Hippocampal formation (tissue), 2 donors: Measurements from ENCODE around the gene SMARCA4.

Experiments used
- DNase-seq, 2 donors: peaks; one replicate each; lab custom pipeline; 2025; lab: John Stamatoyannopoulos, UW

SMARCA4 gene

GRCh38 chr19:11010041-11010440, 49.2 kb downstream of the SMARCA4 start:
- no peak for DNase-seq

GRCh38 chr19:11012507-11012906, 51.7 kb downstream of the SMARCA4 start:
- no peak for DNase-seq

GRCh38 chr19:11013771-11014170, 52.9 kb downstream of the SMARCA4 start:
- DNase-seq = no peak

- no peak for DNase-seq
Observed at GRCh38 chr19:11014403-11014911, 53.6 kb downstream of the SMARCA4 start.

- DNase-seq = no peak
Observed at GRCh38 chr19:11016631-11017030, 55.8 kb downstream of the SMARCA4 start.

GRCh38 chr19:11017275-11018035, 56.6 kb downstream of the SMARCA4 start:
- no peak for DNase-seq

- DNase-seq = no peak
Observed at GRCh38 chr19:11018179-11018578, 57.3 kb downstream of the SMARCA4 start.

GRCh38 chr19:11018763-11019162, 57.9 kb downstream of the SMARCA4 start:
- no peak for DNase-seq

GRCh38 chr19:11019262-11019661, 58.4 kb downstream of the SMARCA4 start:
- DNase-seq = no peak

- DNase-seq = no peak
Observed at GRCh38 chr19:11019824-11020223, 59.0 kb downstream of the SMARCA4 start.

- no peak for DNase-seq
Observed at GRCh38 chr19:11020423-11020822, 59.6 kb downstream of the SMARCA4 start.

GRCh38 chr19:11020982-11021759, 60.3 kb downstream of the SMARCA4 start:
- no peak for DNase-seq

GRCh38 chr19:11021760-11022144, 60.9 kb downstream of the SMARCA4 start:
- no peak for DNase-seq

- no peak for DNase-seq
Observed at GRCh38 chr19:11023016-11023415, 62.2 kb downstream of the SMARCA4 start.

- DNase-seq = no peak
Observed at GRCh38 chr19:11023710-11024109, 62.9 kb downstream of the SMARCA4 start.

GRCh38 chr19:11024259-11024658, 63.4 kb downstream of the SMARCA4 start:
- DNase-seq = no peak

GRCh38 chr19:11025006-11025405, 64.2 kb downstream of the SMARCA4 start:
- DNase-seq = no peak

GRCh38 chr19:11025445-11025844, 64.6 kb downstream of the SMARCA4 start:
- no peak for DNase-seq

GRCh38 chr19:11025997-11026396, 65.2 kb downstream of the SMARCA4 start:
- DNase-seq = no peak

GRCh38 chr19:11027381-11027780, 66.6 kb downstream of the SMARCA4 start:
- no peak for DNase-seq

GRCh38 chr19:11028146-11028545, 67.3 kb downstream of the SMARCA4 start:
- DNase-seq = no peak

GRCh38 chr19:11031421-11032070, 70.7 kb downstream of the SMARCA4 start:
- DNase-seq = no peak

- DNase-seq = no peak
Observed at GRCh38 chr19:11033251-11033650, 72.4 kb downstream of the SMARCA4 start.
